HCT116 (cell line): ENCODE results near the gene LRP4. TPM values are rescaled to one million over a fixed set of nuclear protein-coding genes. Genes with fewer than 3 reads are reported as not detected.

Source experiments
- ATAC-seq: fragments of 200-7000 bp; cut with Tn5 transposase; 2 replicates; pipeline ENCODE4 v1.9.1; 2020; ENCODE audit warnings: mild to moderate bottlenecking, moderate library complexity
- BruUV-seq: library from RNA; stranded (reverse); fragments of 400-500 nt; replicated peaks from 2 replicates; lab custom pipeline; 2021; lab: Mats Ljungman, UMichigan
- CTCF ChIA-PET: fragments of 300-600 bp; sonication (Branson Sonifier 250); formaldehyde crosslinking; loops from one replicate; lab custom pipeline; 2021; ENCODE audit warnings: antibody characterized with exemption; lab: Charles Lee
- POLR2A ChIA-PET: fragments of 300-600, 350-600 bp; sonication (Branson Sonifier 250); formaldehyde crosslinking; loops from one replicate; lab custom pipeline; 2021; ENCODE audit warnings: antibody characterized with exemption; lab: Charles Lee
- RAD21 ChIA-PET, 2 experiments: fragments of 300-600 bp; sonication (Branson Sonifier 250); formaldehyde crosslinking; loops; one replicate each; lab custom pipeline; 2023; ENCODE audit warnings: low total read pairs in 2 of 2; ENCODE audit not compliant: uncharacterized antibody in 2 of 2, unreplicated experiment in 2 of 2, low non-redundant PET in 1 of 2; lab: Charles Lee
- DNase-seq: peaks from one replicate; pipeline ENCODE4 v3.0.0-alpha.2; 2010; ENCODE audit warnings: low read depth, low spot score
- H2AFZ ChIP-seq: fragments of 200-600 bp; shearing (Covaris generic), sonication (generic); 2 replicates; pipeline ENCODE4 v1.6.1; 2017; ENCODE audit warnings: low read depth, mixed run types, mixed read lengths, antibody characterized with exemption, low read length; ENCODE audit not compliant: poor library complexity, severe bottlenecking
- H3K27ac ChIP-seq: 2 replicates; pipeline ENCODE4 v1.5.1; 2012; ENCODE audit warnings: low read depth, low read length
- H3K27me3 ChIP-seq: fragments of 200-600 bp; sonication (generic); 2 replicates; pipeline ENCODE4 v1.6.1; 2016; ENCODE audit warnings: mixed run types, low read length, mixed read lengths; ENCODE audit not compliant: insufficient read depth
- H3K36me3 ChIP-seq, 2 experiments: fragments of 200-500 bp in 1 of 2; fragments of 200-600 bp in 1 of 2; sonication (Bioruptor generic) in 1 of 2; sonication (generic) in 1 of 2; 2 replicates each; pipeline versions ENCODE4 v1.5.1 to v1.6.1; 2014 to 2016; ENCODE audit warnings: low read length in 2 of 2, inconsistent platforms in 1 of 2, mixed read lengths in 1 of 2, mixed run types in 1 of 2; ENCODE audit not compliant: insufficient read depth in 2 of 2, control insufficient read depth in 1 of 2
- H3K4me1 ChIP-seq, 2 experiments: fragments of 200-600 bp in 1 of 2; sonication (generic) in 1 of 2; 2 replicates each; pipeline versions ENCODE4 v1.5.1 to v1.6.1; 2012 to 2017; ENCODE audit warnings: low read length in 2 of 2, inconsistent platforms in 1 of 2, mild to moderate bottlenecking in 1 of 2, mixed read lengths in 1 of 2, mixed run types in 1 of 2, moderate library complexity in 1 of 2; ENCODE audit not compliant: insufficient read depth in 2 of 2, control insufficient read depth in 1 of 2
- H3K4me2 ChIP-seq: fragments of 200-600 bp; sonication (generic); 2 replicates; pipeline ENCODE4 v1.6.1; 2017; ENCODE audit warnings: mixed run types, low read length, mixed read lengths
- H3K4me3 ChIP-seq, 2 experiments: fragments of 200-600 bp in 1 of 2; sonication (generic) in 1 of 2; replicated peaks in 1 of 2; 2 replicates each; pipeline ENCODE4 v1.5.1; 2011 to 2016; ENCODE audit warnings: low read length in 2 of 2, control low read depth in 1 of 2, low read depth in 1 of 2, mild to moderate bottlenecking in 1 of 2, mixed read lengths in 1 of 2, mixed run types in 1 of 2
- H3K79me2 ChIP-seq: fragments of 200-600 bp; sonication (generic); 2 replicates; pipeline ENCODE4 v1.6.1; 2017; ENCODE audit warnings: mild to moderate bottlenecking, mixed run types, low read length, moderate library complexity, mixed read lengths; ENCODE audit not compliant: insufficient read depth
- H3K9ac ChIP-seq: fragments of 200-600 bp; sonication (generic); 2 replicates; pipeline ENCODE4 v1.6.1; 2016; ENCODE audit warnings: low read length, mixed read lengths
- H3K9me2 ChIP-seq: fragments of 200-600 bp; sonication (generic), shearing (Covaris generic); 2 replicates; pipeline ENCODE4 v1.6.1; 2017; ENCODE audit warnings: mixed run types, mild to moderate bottlenecking, moderate library complexity; ENCODE audit not compliant: insufficient read depth
- H3K9me3 ChIP-seq, 2 experiments: fragments of 200-500 bp in 1 of 2; fragments of 200-600 bp in 1 of 2; sonication (Bioruptor generic) in 1 of 2; sonication (generic) in 1 of 2; 2 replicates each; pipeline ENCODE4 v1.6.1; 2014 to 2017; ENCODE audit warnings: low read length in 2 of 2, mixed read lengths in 2 of 2, inconsistent platforms in 1 of 2, low read depth in 1 of 2, mild to moderate bottlenecking in 1 of 2, mixed run types in 1 of 2, moderate library complexity in 1 of 2; ENCODE audit not compliant: control insufficient read depth in 1 of 2, insufficient read depth in 1 of 2
- H4K20me1 ChIP-seq: fragments of 200-600 bp; sonication (generic), shearing (Covaris generic); 2 replicates; pipeline ENCODE4 v1.6.1; 2017; ENCODE audit warnings: mixed run types, mild to moderate bottlenecking, moderate library complexity; ENCODE audit not compliant: insufficient read depth
- CBX3 ChIP-seq: IDR thresholded peaks from 2 replicates; pipeline ENCODE4 v1.6.1; 2012; ENCODE audit warnings: low read depth
- EGR1 ChIP-seq: IDR thresholded peaks from 2 replicates; pipeline ENCODE4 v1.6.1; 2012; ENCODE audit warnings: low read depth
- ELF1 ChIP-seq: IDR thresholded peaks from 2 replicates; pipeline ENCODE4 v1.6.1; 2012; ENCODE audit warnings: low read depth, borderline replicate concordance
- JUND ChIP-seq: IDR thresholded peaks from 2 replicates; pipeline ENCODE4 v1.6.1; 2012
- SP1 ChIP-seq: IDR thresholded peaks from 2 replicates; pipeline ENCODE4 v1.6.1; 2012; ENCODE audit warnings: low read depth
- SRF ChIP-seq: IDR thresholded peaks from 2 replicates; pipeline ENCODE4 v1.6.1; 2012; ENCODE audit warnings: low read depth
- YY1 ChIP-seq: IDR thresholded peaks from 2 replicates; pipeline ENCODE4 v1.6.1; 2011; ENCODE audit warnings: low read length, low read depth, moderate library complexity, mild to moderate bottlenecking; ENCODE audit not compliant: insufficient replicate concordance; ENCODE audit errors: extremely low read depth
- ZFX ChIP-seq: fragments of 450-650 bp; IDR thresholded peaks from 2 replicates; pipeline ENCODE4 v1.6.1; 2017
- ZNF274 ChIP-seq: fragments of 200-500 bp; sonication (Bioruptor generic); IDR thresholded peaks from 2 replicates; pipeline ENCODE4 v1.6.1; 2014; ENCODE audit warnings: mild to moderate bottlenecking, low read depth, low read length, inconsistent platforms
- intact Hi-C: fragments of 100-400 bp; cut with micrococcal nuclease; formaldehyde crosslinking; loops from 2 replicates; pipeline ENCODE4 v1.10.0; 2022
- total RNA-seq: library from RNA; stranded (reverse); gene quantifications from one replicate; pipeline ENCODE4 v1.2.1, GENCODE V29; 2021; ENCODE audit not compliant: unreplicated experiment
- TF ChIP-seq, protein P1 (sequence below), 3 experiments: fragments of 200-600 bp in 1 of 3; sonication (generic) in 1 of 3; IDR thresholded peaks in 2 of 3; conservative IDR thresholded peaks in 1 of 3; 2 replicates each; pipeline ENCODE4 v1.5.1; 2012 to 2017; ENCODE audit warnings: low read depth in 2 of 3, low read length in 2 of 3, antibody characterized with exemption in 1 of 3, borderline replicate concordance in 1 of 3, control low read depth in 1 of 3, mild to moderate bottlenecking in 1 of 3, mixed read lengths in 1 of 3, mixed run types in 1 of 3, moderate library complexity in 1 of 3; ENCODE audit not compliant: insufficient read depth in 1 of 3
- TF ChIP-seq, protein P2 (sequence below): IDR thresholded peaks from 2 replicates; pipeline ENCODE4 v1.6.1; 2012
- TF ChIP-seq, protein P3 (sequence below): IDR thresholded peaks from 2 replicates; pipeline ENCODE4 v1.6.1; 2012
- TF ChIP-seq, protein P4 (sequence below): IDR thresholded peaks from 2 replicates; pipeline ENCODE4 v1.6.1; 2012; ENCODE audit warnings: low read depth

Gene LRP4
- total RNA-seq, 1 experiment from 2014 or later = 7.4 TPM

DNA sequence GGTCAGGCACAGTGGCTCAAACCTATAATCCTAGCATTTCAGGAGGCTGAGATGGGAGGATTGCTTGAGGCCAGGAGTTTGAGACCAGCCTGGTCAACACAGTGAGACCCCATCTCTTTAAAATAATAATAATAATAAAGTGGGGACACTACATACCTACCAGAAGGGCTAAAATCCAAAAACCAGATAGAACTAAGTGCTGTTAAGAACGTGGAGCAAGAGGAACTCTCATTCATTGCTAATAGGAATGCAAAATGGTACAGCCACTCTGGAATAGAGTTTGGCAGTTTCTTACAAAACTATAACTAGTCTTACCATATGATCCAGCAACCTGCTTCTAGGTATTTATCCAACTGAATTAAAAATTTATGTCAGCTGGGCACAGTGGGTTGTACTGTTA lies 81.9 kb downstream of the LRP4 start:
- peaks cover 11% of the 10 kb centered on the region; the same call in 1 of the 2 replicates for H4K20me1 ChIP-seq
- no peaks in the 10 kb centered on the region for H3K27me3 ChIP-seq
- H2AFZ ChIP-seq = no peak overlapping the region
- TF ChIP-seq SP1 (no peak), EGR1 (no peak), CBX3 (no peak), SRF (no peak), JUND (no peak), ZNF274 (no peak), ZFX (no peak), ELF1 (no peak), YY1 (no peak)
- TF ChIP-seq, protein P1, sequence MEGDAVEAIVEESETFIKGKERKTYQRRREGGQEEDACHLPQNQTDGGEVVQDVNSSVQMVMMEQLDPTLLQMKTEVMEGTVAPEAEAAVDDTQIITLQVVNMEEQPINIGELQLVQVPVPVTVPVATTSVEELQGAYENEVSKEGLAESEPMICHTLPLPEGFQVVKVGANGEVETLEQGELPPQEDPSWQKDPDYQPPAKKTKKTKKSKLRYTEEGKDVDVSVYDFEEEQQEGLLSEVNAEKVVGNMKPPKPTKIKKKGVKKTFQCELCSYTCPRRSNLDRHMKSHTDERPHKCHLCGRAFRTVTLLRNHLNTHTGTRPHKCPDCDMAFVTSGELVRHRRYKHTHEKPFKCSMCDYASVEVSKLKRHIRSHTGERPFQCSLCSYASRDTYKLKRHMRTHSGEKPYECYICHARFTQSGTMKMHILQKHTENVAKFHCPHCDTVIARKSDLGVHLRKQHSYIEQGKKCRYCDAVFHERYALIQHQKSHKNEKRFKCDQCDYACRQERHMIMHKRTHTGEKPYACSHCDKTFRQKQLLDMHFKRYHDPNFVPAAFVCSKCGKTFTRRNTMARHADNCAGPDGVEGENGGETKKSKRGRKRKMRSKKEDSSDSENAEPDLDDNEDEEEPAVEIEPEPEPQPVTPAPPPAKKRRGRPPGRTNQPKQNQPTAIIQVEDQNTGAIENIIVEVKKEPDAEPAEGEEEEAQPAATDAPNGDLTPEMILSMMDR (IDR thresholded peaks at IDR 0.05 in 2 of 3, conservative IDR thresholded peaks at IDR 0.05 in 1 of 3; ENCODE audit: borderline replicate concordance in 1 of 3, insufficient read depth in 1 of 3, low read depth in 2 of 3, low read length in 2 of 3) = no peak
- TF ChIP-seq, protein P2, sequence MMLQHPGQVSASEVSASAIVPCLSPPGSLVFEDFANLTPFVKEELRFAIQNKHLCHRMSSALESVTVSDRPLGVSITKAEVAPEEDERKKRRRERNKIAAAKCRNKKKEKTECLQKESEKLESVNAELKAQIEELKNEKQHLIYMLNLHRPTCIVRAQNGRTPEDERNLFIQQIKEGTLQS = no peak
- TF ChIP-seq, protein P3, sequence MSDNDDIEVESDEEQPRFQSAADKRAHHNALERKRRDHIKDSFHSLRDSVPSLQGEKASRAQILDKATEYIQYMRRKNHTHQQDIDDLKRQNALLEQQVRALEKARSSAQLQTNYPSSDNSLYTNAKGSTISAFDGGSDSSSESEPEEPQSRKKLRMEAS = no peak
- TF ChIP-seq, protein P4, sequence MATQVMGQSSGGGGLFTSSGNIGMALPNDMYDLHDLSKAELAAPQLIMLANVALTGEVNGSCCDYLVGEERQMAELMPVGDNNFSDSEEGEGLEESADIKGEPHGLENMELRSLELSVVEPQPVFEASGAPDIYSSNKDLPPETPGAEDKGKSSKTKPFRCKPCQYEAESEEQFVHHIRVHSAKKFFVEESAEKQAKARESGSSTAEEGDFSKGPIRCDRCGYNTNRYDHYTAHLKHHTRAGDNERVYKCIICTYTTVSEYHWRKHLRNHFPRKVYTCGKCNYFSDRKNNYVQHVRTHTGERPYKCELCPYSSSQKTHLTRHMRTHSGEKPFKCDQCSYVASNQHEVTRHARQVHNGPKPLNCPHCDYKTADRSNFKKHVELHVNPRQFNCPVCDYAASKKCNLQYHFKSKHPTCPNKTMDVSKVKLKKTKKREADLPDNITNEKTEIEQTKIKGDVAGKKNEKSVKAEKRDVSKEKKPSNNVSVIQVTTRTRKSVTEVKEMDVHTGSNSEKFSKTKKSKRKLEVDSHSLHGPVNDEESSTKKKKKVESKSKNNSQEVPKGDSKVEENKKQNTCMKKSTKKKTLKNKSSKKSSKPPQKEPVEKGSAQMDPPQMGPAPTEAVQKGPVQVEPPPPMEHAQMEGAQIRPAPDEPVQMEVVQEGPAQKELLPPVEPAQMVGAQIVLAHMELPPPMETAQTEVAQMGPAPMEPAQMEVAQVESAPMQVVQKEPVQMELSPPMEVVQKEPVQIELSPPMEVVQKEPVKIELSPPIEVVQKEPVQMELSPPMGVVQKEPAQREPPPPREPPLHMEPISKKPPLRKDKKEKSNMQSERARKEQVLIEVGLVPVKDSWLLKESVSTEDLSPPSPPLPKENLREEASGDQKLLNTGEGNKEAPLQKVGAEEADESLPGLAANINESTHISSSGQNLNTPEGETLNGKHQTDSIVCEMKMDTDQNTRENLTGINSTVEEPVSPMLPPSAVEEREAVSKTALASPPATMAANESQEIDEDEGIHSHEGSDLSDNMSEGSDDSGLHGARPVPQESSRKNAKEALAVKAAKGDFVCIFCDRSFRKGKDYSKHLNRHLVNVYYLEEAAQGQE = no peak
- RAD21 ChIA-PET = no interaction called here
- no peak overlapping the region for H3K4me3 ChIP-seq
- H3K9me2 ChIP-seq = no peaks in the 10 kb centered on the region
- no peaks in the 10 kb centered on the region for H3K9me3 ChIP-seq
- intact Hi-C loops = no loop called here
- DNase-seq = no peak
- H3K27ac ChIP-seq = no peak overlapping the region
- H3K36me3 ChIP-seq = peaks cover 0 to 6% of the 10 kb centered on the region in 2 experiments; a peak in 1 of 4 replicates
- no peaks in the 10 kb centered on the region; a peak in 1 of 4 replicates for H3K4me1 ChIP-seq
- no peak for ATAC-seq
- no peak overlapping the region for H3K9ac ChIP-seq
- CTCF ChIA-PET = no interaction called here
- BruUV-seq = no TSS peak
- H3K79me2 ChIP-seq = peaks cover 99% of the 10 kb centered on the region
- POLR2A ChIA-PET = no interaction called here
- no peak overlapping the region for H3K4me2 ChIP-seq
